Measurements from ENCODE around the gene HOXC10.
A peak's percentile ranks its signal among the peaks of the same experiment; 100 is the strongest.

DNA sequence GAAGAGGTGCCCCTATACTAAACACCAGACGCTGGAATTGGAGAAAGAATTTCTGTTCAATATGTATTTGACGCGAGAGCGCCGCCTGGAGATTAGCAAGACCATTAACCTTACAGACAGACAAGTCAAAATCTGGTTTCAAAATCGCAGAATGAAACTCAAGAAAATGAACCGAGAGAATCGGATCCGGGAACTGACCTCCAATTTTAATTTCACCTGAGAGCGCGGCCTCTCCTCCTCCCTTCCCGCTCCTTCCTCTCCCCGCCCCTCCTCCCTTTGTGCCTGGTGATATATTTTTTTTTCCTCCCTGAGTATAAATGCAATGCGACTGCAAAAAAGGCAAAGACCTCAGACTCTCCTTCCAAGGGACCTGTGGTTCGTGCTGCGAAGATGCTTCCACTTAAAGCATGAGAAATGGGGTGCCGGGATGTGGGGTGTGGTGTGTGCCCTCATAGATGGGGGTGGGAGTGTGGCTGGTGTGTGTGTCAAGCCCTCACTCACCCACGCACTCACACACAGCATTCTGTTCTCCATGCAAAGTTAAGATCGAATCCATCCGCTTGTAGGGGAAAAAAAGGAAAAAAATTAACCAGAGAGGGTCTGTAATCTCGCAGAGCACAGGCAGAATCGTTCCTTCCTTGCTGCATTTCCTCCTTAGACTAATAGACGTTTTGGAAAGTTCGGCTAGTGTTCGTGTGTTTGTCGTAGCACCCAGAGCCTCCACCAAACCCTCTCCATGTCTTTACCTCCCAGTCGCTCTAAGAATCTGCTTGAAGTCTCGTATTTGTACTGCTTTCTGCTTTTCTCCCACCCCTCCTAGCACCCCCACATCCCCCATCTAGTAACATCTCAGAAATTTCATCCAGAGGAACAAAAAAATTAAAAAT, 4.5 kb downstream of the HOXC10 start:
- TF ChIP-seq SMC3 (IDR thresholded peaks at IDR 0.05; ENCODE audit: borderline replicate concordance, low read length): peak; percentile 48; the same call in 1 of the 2 replicates
- TF ChIP-seq POLR2AphosphoS5 (IDR thresholded peaks at IDR 0.05; ENCODE audit: low read length): no peak
- TF ChIP-seq CHD1 (IDR thresholded peaks at IDR 0.05; ENCODE audit: low read depth, low read length): no peak
- TF ChIP-seq ZNF24 (IDR thresholded peaks at IDR 0.05): no peak
- 0 out of 4 replicates have a peak, but pooled peaks of 1 of the 2 experiments have one; percentile 11 for TF ChIP-seq ETV6 (conservative IDR thresholded peaks at IDR 0.05 in 1 of 2, IDR thresholded peaks at IDR 0.05 in 1 of 2; ENCODE audit: borderline replicate concordance in 1 of 2, low read depth in 1 of 2)
- TF ChIP-seq, protein P1, sequence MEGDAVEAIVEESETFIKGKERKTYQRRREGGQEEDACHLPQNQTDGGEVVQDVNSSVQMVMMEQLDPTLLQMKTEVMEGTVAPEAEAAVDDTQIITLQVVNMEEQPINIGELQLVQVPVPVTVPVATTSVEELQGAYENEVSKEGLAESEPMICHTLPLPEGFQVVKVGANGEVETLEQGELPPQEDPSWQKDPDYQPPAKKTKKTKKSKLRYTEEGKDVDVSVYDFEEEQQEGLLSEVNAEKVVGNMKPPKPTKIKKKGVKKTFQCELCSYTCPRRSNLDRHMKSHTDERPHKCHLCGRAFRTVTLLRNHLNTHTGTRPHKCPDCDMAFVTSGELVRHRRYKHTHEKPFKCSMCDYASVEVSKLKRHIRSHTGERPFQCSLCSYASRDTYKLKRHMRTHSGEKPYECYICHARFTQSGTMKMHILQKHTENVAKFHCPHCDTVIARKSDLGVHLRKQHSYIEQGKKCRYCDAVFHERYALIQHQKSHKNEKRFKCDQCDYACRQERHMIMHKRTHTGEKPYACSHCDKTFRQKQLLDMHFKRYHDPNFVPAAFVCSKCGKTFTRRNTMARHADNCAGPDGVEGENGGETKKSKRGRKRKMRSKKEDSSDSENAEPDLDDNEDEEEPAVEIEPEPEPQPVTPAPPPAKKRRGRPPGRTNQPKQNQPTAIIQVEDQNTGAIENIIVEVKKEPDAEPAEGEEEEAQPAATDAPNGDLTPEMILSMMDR (IDR thresholded peaks at IDR 0.05 in 2 of 3, conservative IDR thresholded peaks at IDR 0.05 in 1 of 3; ENCODE audit: control insufficient read depth in 2 of 3, extremely low read depth in 1 of 3, insufficient read depth in 1 of 3, low read depth in 3 of 3, low read length in 3 of 3): peak; percentile 61 to 81 (median 73)
